Lung (tissue), 16 donors: ENCODE data around the gene DNASE2B. TPM values are rescaled to one million over a fixed set of nuclear protein-coding genes. Genes with fewer than 3 reads are reported as not detected.

ENCODE experiments used
- ATAC-seq: fragments of 200-7000 bp; cut with Tn5 transposase; one replicate; pipeline ENCODE4 v1.9.1; 2020; ENCODE audit warnings: moderate number of reproducible peaks; ENCODE audit not compliant: insufficient read depth, low FRiP score
- DNase-seq, 3 donors: peaks; one replicate each; pipeline ENCODE4 v3.0.0-alpha.2; 2013 to 2017
- H3K27ac ChIP-seq, 2 donors: one replicate each; pipeline ENCODE4 v1.5.1; 2013; ENCODE audit warnings: mild to moderate bottlenecking in 2 of 2, moderate library complexity in 2 of 2, control low read depth in 1 of 2, inconsistent platforms in 1 of 2, low read depth in 1 of 2, low read length in 1 of 2
- H3K27me3 ChIP-seq, 3 donors: one replicate each; pipeline ENCODE4 v1.5.1; 2013; ENCODE audit warnings: low read length in 2 of 3; ENCODE audit not compliant: control insufficient read depth in 3 of 3, insufficient read depth in 3 of 3
- H3K36me3 ChIP-seq, 4 donors: one replicate each; pipeline ENCODE4 v1.5.1; 2013; ENCODE audit warnings: low read length in 4 of 4, mild to moderate bottlenecking in 1 of 4, moderate library complexity in 1 of 4; ENCODE audit not compliant: control insufficient read depth in 4 of 4, insufficient read depth in 4 of 4
- H3K4me1 ChIP-seq, 5 donors: one replicate each; pipeline ENCODE4 v1.5.1; 2013; ENCODE audit warnings: low read length in 5 of 5, mild to moderate bottlenecking in 2 of 5, moderate library complexity in 1 of 5; ENCODE audit not compliant: control insufficient read depth in 5 of 5, insufficient read depth in 5 of 5
- H3K4me3 ChIP-seq: one replicate; pipeline ENCODE4 v1.5.1; 2013; ENCODE audit warnings: mild to moderate bottlenecking, control low read depth, moderate library complexity
- H3K9ac ChIP-seq, 2 donors: one replicate each; pipeline ENCODE4 v1.5.1; 2013; ENCODE audit warnings: low read length in 2 of 2, control low read depth in 1 of 2; ENCODE audit not compliant: insufficient read depth in 1 of 2
- H3K9me3 ChIP-seq, 4 donors: one replicate each; pipeline ENCODE4 v1.5.1; 2013; ENCODE audit warnings: low read length in 3 of 4, mild to moderate bottlenecking in 1 of 4, moderate library complexity in 1 of 4; ENCODE audit not compliant: control insufficient read depth in 4 of 4, insufficient read depth in 3 of 4
- CTCF ChIP-seq: IDR thresholded peaks from 2 replicates; pipeline ENCODE4 v1.5.1; 2012; ENCODE audit warnings: mild to moderate bottlenecking; ENCODE audit errors: control extremely low read depth, extremely low read depth
- WGBS, 2 donors: extraction: QIAGEN DNeasy Blood & Tissue Kit; methylation state at CpG; one replicate each; pipeline ENCODE4 v1.1.7; 2013; 5-methylcytosine and 5-hydroxymethylcytosine counted together
- long read RNA-seq, 5 donors: transcript quantifications; one replicate each; lab custom pipeline, GENCODE V29; 2026
- polyA plus RNA-seq, 2 donors: library from polyadenylated mRNA; stranded (reverse); fragments of 200-250 nt; gene quantifications; one replicate each; pipeline ENCODE4 v1.2.1, GENCODE V29; 2013
- total RNA-seq, 2 donors: library from RNA; depleted of rRNA in 1 of 2; stranded (reverse); fragments of >200 nt in 1 of 2; gene quantifications; one replicate each; pipeline ENCODE4 v1.2.1, GENCODE V29; 2014 to 2021
- donor health status: control.
- donor health status: control.
- donor health status: Bipolar disorder and iron deficiency.
- donor health status: healthy.
- donor health status: DM: yes; HTN: yes; CAD: no.

DNASE2B gene
- total RNA-seq (1 to 10 TPM in 1 of 2 donors, not detected in 1; 1.3 TPM), polyA plus RNA-seq (1 to 10 TPM in 1 of 2 donors, under 1 TPM in 1; 0.29 to 4.9 TPM)
- long read RNA-seq, donor 1 = 0 reads
- long read RNA-seq, donor 2 = 0 reads
- long read RNA-seq, donor 3 = 0 reads
- long read RNA-seq, donor 4 = 0 reads
- long read RNA-seq, donor 5 = 0 reads

- no peaks in the 10 kb centered on the region for H3K27me3 ChIP-seq
- no peaks in the 10 kb centered on the region for H3K36me3 ChIP-seq
- no peak for TF ChIP-seq CTCF
- no peak within 1 kb of the TSS for H3K9ac ChIP-seq
- DNase-seq (no peak), ATAC-seq (no peak)
- 84 to 89% methylated on average over 11 of the region's 11 CpGs for WGBS, 2 donors
- no peak within 1 kb of the TSS for H3K4me3 ChIP-seq
- no peaks in the 10 kb centered on the region for H3K9me3 ChIP-seq
- no peaks in the 10 kb centered on the region for H3K4me1 ChIP-seq
- H3K27ac ChIP-seq = no peak within 1 kb of the TSS
Measured at GRCh38 chr1:84398175-84399155, at the start of gene DNASE2B. Gene DNASE2B (plus strand): TSS chr1:84398484. CDS start chr1:84398565, 81 bp downstream.

GRCh38 chr1:84348759-84349158 is 49.5 kb upstream of the DNASE2B start:
- Histone ChIP-seq H3K9me3 (no peaks in the 10 kb centered on the region), H3K36me3 (no peaks in the 10 kb centered on the region), H3K9ac (no peak overlapping the region), H3K27me3 (no peaks in the 10 kb centered on the region), H3K27ac (no peak overlapping the region), H3K4me3 (no peak overlapping the region), H3K4me1 (peaks cover 0 to 10% (median 2%) of the 10 kb centered on the region in 5 donors)
- no peak for TF ChIP-seq CTCF
- DNase-seq = no peak
- WGBS, 2 donors = 83 to 87% methylated on average over 1 of the region's 1 CpG
- ATAC-seq = no peak

- 59 to 61% methylated on average over 3 of the region's 3 CpGs for WGBS, 2 donors
- no peak for TF ChIP-seq CTCF
- H3K36me3 ChIP-seq = no peaks in the 10 kb centered on the region
- H3K27ac ChIP-seq = no peak overlapping the region
- H3K9me3 ChIP-seq = no peaks in the 10 kb centered on the region
- ATAC-seq (no peak), DNase-seq (no peak)
- no peak overlapping the region for H3K4me3 ChIP-seq
- H3K4me1 ChIP-seq = peaks cover 0 to 10% (median 2%) of the 10 kb centered on the region in 5 donors
- no peaks in the 10 kb centered on the region for H3K27me3 ChIP-seq
- no peak overlapping the region for H3K9ac ChIP-seq
Measured at GRCh38 chr1:84350104-84350503, 48.2 kb upstream of the DNASE2B start.
